Naive thymus-derived CD8-positive, alpha-beta T cell (primary cell): ENCODE results near the gene ARHGAP25. TPM values are rescaled to one million over a fixed set of nuclear protein-coding genes. Genes with fewer than 3 reads are reported as not detected.
A peak's percentile ranks its signal among the peaks of the same experiment; 100 is the strongest.

Source experiments
- ATAC-seq, 2 donors: fragments of 150-1000 bp; cut with Tn5 transposase in 1 of 2; sonication (Bioruptor Pico), chemical (Tn5 transposase) in 1 of 2; 1 replicate in 1 of 2; 2 replicates in 1 of 2; pipeline ENCODE4 v1.10.0; 2021; ENCODE audit warnings: mild to moderate bottlenecking in 2 of 2, moderate library complexity in 2 of 2
- POLR2A ChIA-PET: fragments of 350-600 bp; sonication (Branson Sonifier 250); formaldehyde crosslinking; loops from one replicate; lab custom pipeline; 2021; ENCODE audit warnings: antibody characterized with exemption; lab: Charles Lee
- DNase-seq, 10 donors: peaks; one replicate each; pipeline versions ENCODE4 v3.0.0 to v3.0.0-alpha.2; 2020 to 2022
- H3K27ac Mint-ChIP-seq, 10 donors: one replicate each; pipeline ENCODE4 v1.8.0; 2020 to 2022; ENCODE audit warnings: mild to moderate bottlenecking in 10 of 10, mixed read lengths in 10 of 10, moderate library complexity in 4 of 10, inconsistent platforms in 1 of 10
- H3K27me3 Mint-ChIP-seq, 5 donors: one replicate each; pipeline ENCODE4 v1.8.0; 2021 to 2022; ENCODE audit warnings: mixed read lengths in 5 of 5
- H3K36me3 Mint-ChIP-seq, 3 donors: one replicate each; pipeline ENCODE4 v1.8.0; 2020 to 2022; ENCODE audit warnings: mixed read lengths in 3 of 3, mild to moderate bottlenecking in 2 of 3, inconsistent platforms in 1 of 3
- H3K4me1 Mint-ChIP-seq, 4 donors: one replicate each; pipeline ENCODE4 v1.8.0; 2021 to 2022; ENCODE audit warnings: mixed read lengths in 4 of 4
- H3K4me3 Mint-ChIP-seq, 10 donors: one replicate each; pipeline ENCODE4 v1.8.0; 2020 to 2022; ENCODE audit warnings: mild to moderate bottlenecking in 10 of 10, mixed read lengths in 10 of 10, moderate library complexity in 6 of 10, inconsistent platforms in 1 of 10
- H3K9me3 Mint-ChIP-seq, 9 donors: one replicate each; pipeline ENCODE4 v1.8.0; 2020 to 2022; ENCODE audit warnings: mixed read lengths in 9 of 9, mild to moderate bottlenecking in 3 of 9, inconsistent platforms in 1 of 9, moderate library complexity in 1 of 9
- polyA plus RNA-seq, 3 donors: library from polyadenylated mRNA; unstranded; fragments of 300-500 nt; fragmentation: Illumina TruSeq; gene quantifications; one replicate each; pipeline ENCODE4 v1.2.3, GENCODE V29; 2021
- total RNA-seq, 8 experiments: library from RNA in 2 of 8; stranded (reverse) in 2 of 8; gene quantifications; one replicate each; pipeline ENCODE4 v1.2.3 and lab custom pipeline; 2021 to 2026

ARHGAP25 gene
- total and polyA plus RNA-seq, 5 experiments from 2014 or later = 76.5 to 124 (median 104) TPM

- Mint-ChIP-seq H3K36me3 (peaks cover 0 to 6% (median 0%) of the 10 kb centered on the region in 3 donors), H3K4me3 (no peak overlapping the region), H3K4me1 (peaks cover 0 to 6% (median 0%) of the 10 kb centered on the region in 4 donors), H3K27ac (peak overlapping the region in 1 of 10 donors; percentile 12), H3K27me3 (peaks cover 0 to 2% (median 1%) of the 10 kb centered on the region in 5 donors), H3K9me3 (no peaks in the 10 kb centered on the region)
- POLR2A ChIA-PET = no interaction called here
- no peak for DNase-seq
- peak in 1 of 2 donors; percentile 20 for ATAC-seq
Observed at GRCh38 chr2:68857855-68858456, 123.3 kb downstream of the ARHGAP25 start.

GRCh38 chr2:68860111-68860510, 125.5 kb downstream of the ARHGAP25 start:
- no peak for DNase-seq
- Mint-ChIP-seq H3K27me3 (peaks cover 0 to 2% (median 0%) of the 10 kb centered on the region in 5 donors), H3K4me3 (no peak overlapping the region), H3K4me1 (peaks cover 0 to 6% (median 0%) of the 10 kb centered on the region in 4 donors), H3K9me3 (no peaks in the 10 kb centered on the region), H3K36me3 (no peaks in the 10 kb centered on the region), H3K27ac (no peak overlapping the region)
- no peak for ATAC-seq
- POLR2A ChIA-PET = no interaction called here

GRCh38 chr2:68861330-68861729, 126.7 kb downstream of the ARHGAP25 start:
- POLR2A ChIA-PET = no interaction called here
- ATAC-seq = no peak
- H3K27ac Mint-ChIP-seq = no peak overlapping the region

GRCh38 chr2:68862889-68863288, 128.3 kb downstream of the ARHGAP25 start:
- POLR2A ChIA-PET = no interaction called here
- H3K36me3 Mint-ChIP-seq = no peaks in the 10 kb centered on the region
- DNase-seq = no peak
- H3K4me3 Mint-ChIP-seq = no peak overlapping the region
- H3K9me3 Mint-ChIP-seq = no peaks in the 10 kb centered on the region
- H3K4me1 Mint-ChIP-seq = peaks cover 0 to 1% (median 0%) of the 10 kb centered on the region in 4 donors
- no peak for ATAC-seq
- no peaks in the 10 kb centered on the region for H3K27me3 Mint-ChIP-seq
- no peak overlapping the region for H3K27ac Mint-ChIP-seq

More at GRCh38 chr2:68861330-68861729, 126.7 kb downstream of the ARHGAP25 start:
- Mint-ChIP-seq H3K9me3 (no peaks in the 10 kb centered on the region), H3K4me1 (peaks cover 0 to 6% (median 0%) of the 10 kb centered on the region in 4 donors), H3K4me3 (no peak overlapping the region), H3K36me3 (no peaks in the 10 kb centered on the region), H3K27me3 (peaks cover 0 to 2% (median 0%) of the 10 kb centered on the region in 5 donors)
- DNase-seq = no peak

- peaks cover 0 to 5% (median 0%) of the 10 kb centered on the region in 5 donors for H3K27me3 Mint-ChIP-seq
- H3K4me3 Mint-ChIP-seq = no peak overlapping the region
- POLR2A ChIA-PET = no interaction called here
- no peaks in the 10 kb centered on the region for H3K36me3 Mint-ChIP-seq
- H3K9me3 Mint-ChIP-seq = no peaks in the 10 kb centered on the region
- H3K27ac Mint-ChIP-seq = peak overlapping the region in 1 of 10 donors; percentile 21
- DNase-seq = no peak
- ATAC-seq = no peak
- H3K4me1 Mint-ChIP-seq = no peaks in the 10 kb centered on the region
Observed at GRCh38 chr2:68863996-68864395, 129.4 kb downstream of the ARHGAP25 start.

- ATAC-seq (no peak), DNase-seq (no peak)
- no peak overlapping the region for H3K4me3 Mint-ChIP-seq
- H3K4me1 Mint-ChIP-seq = no peaks in the 10 kb centered on the region
- no peak overlapping the region for H3K27ac Mint-ChIP-seq
- H3K27me3 Mint-ChIP-seq = peaks cover 0 to 5% (median 0%) of the 10 kb centered on the region in 5 donors
- no peaks in the 10 kb centered on the region for H3K36me3 Mint-ChIP-seq
- POLR2A ChIA-PET = no interaction called here
- no peaks in the 10 kb centered on the region for H3K9me3 Mint-ChIP-seq
Observed at GRCh38 chr2:68865108-68865507, 130.5 kb downstream of the ARHGAP25 start.

- no peaks in the 10 kb centered on the region for H3K4me1 Mint-ChIP-seq
- H3K27me3 Mint-ChIP-seq = peaks cover 0 to 5% (median 0%) of the 10 kb centered on the region in 5 donors
Observed at GRCh38 chr2:68870215-68870614, 135.6 kb downstream of the ARHGAP25 start.

GRCh38 chr2:68871159-68871764, 136.7 kb downstream of the ARHGAP25 start, which contains the start of gene BMP10:
TSS of gene BMP10 (minus strand) at chr2:68871397. CDS start at chr2:68871358, 39 bp downstream.
- no peak for DNase-seq
- Mint-ChIP-seq H3K36me3 (no peaks in the 10 kb centered on the region), H3K4me1 (no peaks in the 10 kb centered on the region), H3K4me3 (no peak within 1 kb of the TSS), H3K27me3 (peaks cover 0 to 5% (median 3%) of the 10 kb centered on the region in 5 donors), H3K27ac (no peak within 1 kb of the TSS), H3K9me3 (no peaks in the 10 kb centered on the region)
- ATAC-seq = no peak
- POLR2A ChIA-PET = no interaction called here

More at GRCh38 chr2:68870215-68870614, 135.6 kb downstream of the ARHGAP25 start:
- no peaks in the 10 kb centered on the region for H3K36me3 Mint-ChIP-seq
- DNase-seq = no peak
- no peaks in the 10 kb centered on the region for H3K9me3 Mint-ChIP-seq
- no peak overlapping the region for H3K27ac Mint-ChIP-seq
- no peak overlapping the region for H3K4me3 Mint-ChIP-seq
- ATAC-seq = no peak
- POLR2A ChIA-PET = no interaction called here

Other genes with a start within 250 kb of the ARHGAP25 start
- not detected for gene PROKR1, start 91.2 kb upstream of the ARHGAP25 start, total RNA-seq
- gene PROKR1, start 91.2 kb upstream of the ARHGAP25 start, polyA plus RNA-seq = not detected
- gene BMP10, start 136.6 kb downstream of the ARHGAP25 start, total RNA-seq = not detected
- gene BMP10, start 136.6 kb downstream of the ARHGAP25 start, polyA plus RNA-seq = not detected
- gene GKN2, start 218.1 kb downstream of the ARHGAP25 start, total RNA-seq = not detected
- gene GKN2, start 218.1 kb downstream of the ARHGAP25 start, polyA plus RNA-seq = not detected
- gene GKN1, start 239.8 kb downstream of the ARHGAP25 start, total RNA-seq = not detected
- gene GKN1, start 239.8 kb downstream of the ARHGAP25 start, polyA plus RNA-seq = not detected